Measurements from ENCODE around the gene VDR.

Gene VDR

DNA sequence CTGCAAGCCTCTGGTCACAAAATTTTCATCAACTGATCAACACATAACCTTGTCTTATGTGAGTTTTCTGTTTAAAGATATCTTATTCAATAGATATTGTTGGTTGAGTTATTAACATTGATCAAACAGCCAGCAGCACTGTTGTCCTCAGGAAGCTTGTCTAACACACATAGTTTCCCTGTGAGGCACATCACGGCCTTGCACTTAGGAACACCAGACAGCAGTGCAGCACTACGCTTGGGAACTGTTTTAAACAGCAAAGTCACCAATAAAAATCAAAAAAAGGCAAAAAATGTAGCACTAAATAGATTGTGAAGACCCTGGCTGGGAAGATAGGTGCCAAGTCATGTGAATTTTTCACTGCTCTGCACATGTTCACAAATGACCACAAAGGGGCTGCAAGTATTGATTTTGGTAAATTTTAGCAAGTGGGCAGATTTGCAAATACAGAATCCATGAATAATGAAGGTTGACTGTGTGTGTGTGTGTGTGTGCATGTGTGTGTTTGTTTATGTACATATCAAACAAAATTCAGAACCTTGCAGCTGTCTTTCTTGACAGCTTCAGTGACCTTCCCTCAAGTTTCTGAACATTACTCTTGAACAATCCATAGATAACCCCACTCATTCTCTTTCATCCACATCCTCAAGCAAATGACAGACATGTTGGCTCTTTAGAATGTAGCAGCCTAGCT is 28.9 kb downstream of the VDR start:
- TF ChIP-seq, protein P1, sequence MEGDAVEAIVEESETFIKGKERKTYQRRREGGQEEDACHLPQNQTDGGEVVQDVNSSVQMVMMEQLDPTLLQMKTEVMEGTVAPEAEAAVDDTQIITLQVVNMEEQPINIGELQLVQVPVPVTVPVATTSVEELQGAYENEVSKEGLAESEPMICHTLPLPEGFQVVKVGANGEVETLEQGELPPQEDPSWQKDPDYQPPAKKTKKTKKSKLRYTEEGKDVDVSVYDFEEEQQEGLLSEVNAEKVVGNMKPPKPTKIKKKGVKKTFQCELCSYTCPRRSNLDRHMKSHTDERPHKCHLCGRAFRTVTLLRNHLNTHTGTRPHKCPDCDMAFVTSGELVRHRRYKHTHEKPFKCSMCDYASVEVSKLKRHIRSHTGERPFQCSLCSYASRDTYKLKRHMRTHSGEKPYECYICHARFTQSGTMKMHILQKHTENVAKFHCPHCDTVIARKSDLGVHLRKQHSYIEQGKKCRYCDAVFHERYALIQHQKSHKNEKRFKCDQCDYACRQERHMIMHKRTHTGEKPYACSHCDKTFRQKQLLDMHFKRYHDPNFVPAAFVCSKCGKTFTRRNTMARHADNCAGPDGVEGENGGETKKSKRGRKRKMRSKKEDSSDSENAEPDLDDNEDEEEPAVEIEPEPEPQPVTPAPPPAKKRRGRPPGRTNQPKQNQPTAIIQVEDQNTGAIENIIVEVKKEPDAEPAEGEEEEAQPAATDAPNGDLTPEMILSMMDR (IDR thresholded peaks at IDR 0.05; ENCODE audit: low read depth, low read length, missing control alignments) = no peak
- no peak for DNase-seq (ENCODE audit: low read depth)
- no peak overlapping the region for H3K4me3 ChIP-seq (ENCODE audit: low read depth, low read length)

DNA sequence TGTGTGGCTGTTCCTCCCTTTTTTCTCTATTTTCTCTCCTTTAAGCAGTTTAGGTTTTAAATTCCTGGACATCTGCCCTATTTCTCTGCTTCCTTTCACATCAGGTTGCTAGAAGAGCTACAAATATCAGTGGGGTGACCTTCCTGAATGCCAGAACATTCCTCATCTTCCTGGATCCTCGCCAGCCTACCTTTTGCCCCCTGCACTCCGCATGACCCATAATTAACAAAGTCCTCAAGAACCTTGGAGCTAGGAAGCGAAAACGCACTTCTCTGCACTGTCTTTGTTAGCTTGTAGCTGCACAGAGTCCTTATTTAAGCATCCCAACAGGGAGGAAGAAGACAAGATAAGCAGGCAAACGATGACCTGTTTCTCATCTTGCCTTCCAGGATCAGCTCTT is 30.5 kb downstream of the VDR start:
- no peak for DNase-seq (ENCODE audit: low read depth)
- TF ChIP-seq, protein P1 (IDR thresholded peaks at IDR 0.05; ENCODE audit: low read depth, low read length, missing control alignments) = no peak
- H3K4me3 ChIP-seq (ENCODE audit: low read depth, low read length) = no peak overlapping the region

DNA sequence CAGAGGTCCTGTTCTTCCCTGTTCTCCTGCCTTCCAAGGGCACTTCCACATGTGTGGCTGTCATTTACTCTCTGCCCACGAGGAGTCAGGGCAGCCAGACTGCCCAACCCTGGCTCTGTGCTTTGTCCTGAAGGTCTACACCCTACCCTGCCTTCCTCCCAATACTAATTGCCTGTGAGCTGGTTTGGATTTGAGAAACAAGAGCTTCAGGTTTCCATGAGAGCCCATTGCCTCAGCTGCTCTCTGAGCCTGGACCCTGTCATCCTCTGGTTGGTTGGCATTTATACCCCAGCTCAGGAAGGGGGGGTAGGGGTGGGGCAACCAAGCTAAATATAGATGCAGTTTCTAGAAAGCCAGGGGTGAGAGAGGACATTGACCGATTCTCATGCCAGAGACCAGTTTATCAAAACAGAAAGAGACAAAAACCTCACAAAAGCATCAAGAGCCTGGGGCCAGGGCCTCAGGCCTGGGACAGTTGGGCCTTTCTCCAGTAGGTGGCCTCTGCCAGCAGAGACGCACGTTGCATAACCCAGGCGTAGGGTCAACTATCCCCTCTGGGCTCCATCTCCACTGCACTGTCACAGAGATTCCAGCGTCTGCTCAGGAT is 34.5 kb downstream of the VDR start:
- TF ChIP-seq, protein P1 (IDR thresholded peaks at IDR 0.05; ENCODE audit: low read depth, low read length, missing control alignments) = peak; percentile 56
- no peak for DNase-seq (ENCODE audit: low read depth)
- H3K4me3 ChIP-seq (ENCODE audit: low read depth, low read length) = no peak overlapping the region

DNA sequence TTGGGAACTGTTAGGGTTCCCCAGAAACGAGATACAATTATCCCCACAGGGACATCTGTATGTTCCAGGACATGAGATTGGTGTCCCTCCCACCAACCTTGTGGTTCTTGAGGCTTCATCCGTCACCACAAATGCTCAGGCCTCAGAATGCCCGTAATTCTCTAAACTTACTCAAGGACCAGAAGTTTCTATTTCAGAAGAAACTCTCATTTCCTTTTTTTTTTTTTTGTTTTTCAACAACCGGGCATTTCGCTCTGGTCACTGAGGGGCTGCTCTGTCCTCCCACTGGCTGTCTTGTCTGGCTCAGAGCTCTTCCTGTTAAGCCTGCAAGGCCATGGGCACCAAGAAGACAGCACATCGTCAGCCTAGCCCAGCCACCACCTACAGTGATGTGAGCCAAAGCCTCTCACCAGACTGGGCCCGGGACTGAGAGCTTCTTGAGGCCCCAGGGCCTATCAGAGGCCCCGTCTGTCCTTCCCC is 36.2 kb downstream of the VDR start:
- no peak overlapping the region for H3K4me3 ChIP-seq (ENCODE audit: low read depth, low read length)
- TF ChIP-seq, protein P1 (IDR thresholded peaks at IDR 0.05; ENCODE audit: low read depth, low read length, missing control alignments) = no peak
- DNase-seq (ENCODE audit: low read depth) = peak; percentile 65

DNA sequence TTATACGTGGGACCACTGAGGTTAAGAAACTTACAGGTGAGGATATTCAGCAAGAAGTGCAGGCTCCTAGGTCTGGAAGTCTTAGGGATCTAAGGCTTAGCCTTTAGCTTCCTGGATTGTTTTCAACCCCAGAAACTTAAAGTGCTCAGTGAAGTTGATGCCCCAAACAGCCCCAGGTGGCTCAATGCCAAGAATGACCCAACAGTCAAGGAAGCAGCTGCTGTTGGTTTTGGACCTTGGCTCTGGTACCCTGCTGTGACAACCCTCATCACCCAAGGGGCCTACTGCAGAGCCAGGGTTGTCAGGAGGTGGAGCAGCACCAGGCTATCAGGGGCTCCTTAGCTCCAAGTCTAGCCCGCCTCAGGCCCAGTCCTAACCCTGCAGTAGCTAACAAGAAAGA is 36.8 kb downstream of the VDR start:
- H3K4me3 ChIP-seq (ENCODE audit: low read depth, low read length) = no peak overlapping the region
- TF ChIP-seq, protein P1 (IDR thresholded peaks at IDR 0.05; ENCODE audit: low read depth, low read length, missing control alignments) = no peak
- DNase-seq (ENCODE audit: low read depth) = no peak

DNA sequence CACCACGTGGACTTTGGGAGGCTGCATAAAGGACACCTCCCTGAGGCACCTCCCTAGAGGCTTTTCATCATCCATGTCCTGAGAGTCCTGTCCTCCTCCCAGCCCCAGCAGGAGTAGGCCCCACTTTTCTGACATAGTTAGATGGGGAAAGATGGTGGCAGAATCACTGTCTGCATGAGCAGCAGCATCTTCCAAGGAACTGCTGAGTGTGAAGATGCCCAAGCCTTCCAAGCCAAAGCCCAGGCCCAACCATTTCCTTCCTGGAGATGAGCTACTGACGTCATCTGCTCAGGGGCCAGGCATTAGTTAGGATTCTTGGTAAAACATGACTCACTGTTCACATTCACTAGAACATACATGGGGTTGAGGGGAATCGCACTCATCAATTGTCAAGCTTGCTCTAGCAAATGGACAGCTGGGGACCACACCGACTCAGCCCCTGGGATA is 37.3 kb downstream of the VDR start:
- TF ChIP-seq, protein P1 (IDR thresholded peaks at IDR 0.05; ENCODE audit: low read depth, low read length, missing control alignments) = no peak
- no peak for DNase-seq (ENCODE audit: low read depth)
- H3K4me3 ChIP-seq (ENCODE audit: low read depth, low read length) = no peak overlapping the region
